HL-60 (cell line): Measurements from ENCODE around the gene PTPRG.

Source experiments
- DNase-seq, 2 experiments: peaks; one replicate each; pipeline ENCODE4 v3.0.0-alpha.2; 2010 to 2020; ENCODE audit warnings: low read depth in 1 of 2, low spot score in 1 of 2
- H3K27ac ChIP-seq: fragments of 250-450 bp; sonication (Bioruptor Pico); replicated peaks from 2 replicates; pipeline ENCODE4 v1.5.1; 2020; ENCODE audit warnings: mild to moderate bottlenecking, moderate library complexity
- H3K27me3 ChIP-seq: fragments of 250-450 bp; sonication (Bioruptor Pico); 2 replicates; pipeline ENCODE4 v1.5.1; 2021; ENCODE audit warnings: mild to moderate bottlenecking, moderate library complexity; ENCODE audit not compliant: insufficient read depth, poor library complexity, severe bottlenecking
- H3K4me3 ChIP-seq: replicated peaks from 2 replicates; pipeline ENCODE4 v1.5.1; 2011; ENCODE audit warnings: mild to moderate bottlenecking, control low read depth, low read length; ENCODE audit not compliant: insufficient read depth
- GABPA ChIP-seq: IDR thresholded peaks from 2 replicates; pipeline ENCODE4 v1.6.1; 2012; ENCODE audit warnings: low read depth
- POLR2AphosphoS5 ChIP-seq: IDR thresholded peaks from 2 replicates; pipeline ENCODE4 v1.6.1; 2012; ENCODE audit warnings: low read depth
- SPI1 ChIP-seq: IDR thresholded peaks from 2 replicates; pipeline ENCODE4 v1.6.1; 2012; ENCODE audit warnings: low read depth, mild to moderate bottlenecking, borderline replicate concordance
- TF ChIP-seq, protein P1 (sequence below): IDR thresholded peaks from one replicate; pipeline ENCODE4 v1.5.1; 2011; ENCODE audit warnings: low read length, control low read depth, inconsistent platforms; ENCODE audit not compliant: insufficient read depth
- TF ChIP-seq, protein P2 (sequence below): IDR thresholded peaks from 2 replicates; pipeline ENCODE4 v1.6.1; 2012; ENCODE audit warnings: low read depth; ENCODE audit not compliant: insufficient replicate concordance

PTPRG gene

DNA sequence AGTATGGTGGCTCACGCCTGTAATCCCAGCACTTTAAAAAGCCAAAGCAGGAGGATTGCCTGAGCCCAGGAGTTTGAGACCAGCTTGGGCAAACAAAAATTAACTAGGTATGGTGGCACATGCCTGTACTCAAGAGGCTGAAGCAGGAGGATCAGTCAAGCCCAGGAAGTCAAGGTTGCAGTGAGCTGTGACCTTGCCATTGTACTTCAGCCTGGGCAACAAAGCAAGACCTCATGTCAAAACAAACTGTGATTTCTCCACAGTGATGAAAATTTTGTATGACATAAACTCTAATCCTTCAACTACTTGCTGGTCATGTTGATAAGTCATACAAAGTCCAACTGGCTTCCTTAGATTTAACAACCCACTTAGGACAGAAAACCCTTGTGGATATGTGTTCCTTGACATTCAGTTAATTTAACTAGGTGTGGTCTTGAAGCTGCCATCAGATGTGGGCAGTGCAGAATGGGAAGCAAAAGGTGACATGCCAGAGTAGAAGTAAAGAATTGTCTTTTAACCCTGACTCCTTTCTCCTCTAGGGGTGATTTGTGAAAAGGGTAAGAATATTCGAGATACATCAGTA, 263.3 kb downstream of the PTPRG start:
- no peak overlapping the region for H3K4me3 ChIP-seq
- DNase-seq: no peak
- H3K27ac ChIP-seq: no peak overlapping the region
- no peaks in the 10 kb centered on the region for H3K27me3 ChIP-seq
- no peak for TF ChIP-seq POLR2AphosphoS5
- TF ChIP-seq, protein P1, sequence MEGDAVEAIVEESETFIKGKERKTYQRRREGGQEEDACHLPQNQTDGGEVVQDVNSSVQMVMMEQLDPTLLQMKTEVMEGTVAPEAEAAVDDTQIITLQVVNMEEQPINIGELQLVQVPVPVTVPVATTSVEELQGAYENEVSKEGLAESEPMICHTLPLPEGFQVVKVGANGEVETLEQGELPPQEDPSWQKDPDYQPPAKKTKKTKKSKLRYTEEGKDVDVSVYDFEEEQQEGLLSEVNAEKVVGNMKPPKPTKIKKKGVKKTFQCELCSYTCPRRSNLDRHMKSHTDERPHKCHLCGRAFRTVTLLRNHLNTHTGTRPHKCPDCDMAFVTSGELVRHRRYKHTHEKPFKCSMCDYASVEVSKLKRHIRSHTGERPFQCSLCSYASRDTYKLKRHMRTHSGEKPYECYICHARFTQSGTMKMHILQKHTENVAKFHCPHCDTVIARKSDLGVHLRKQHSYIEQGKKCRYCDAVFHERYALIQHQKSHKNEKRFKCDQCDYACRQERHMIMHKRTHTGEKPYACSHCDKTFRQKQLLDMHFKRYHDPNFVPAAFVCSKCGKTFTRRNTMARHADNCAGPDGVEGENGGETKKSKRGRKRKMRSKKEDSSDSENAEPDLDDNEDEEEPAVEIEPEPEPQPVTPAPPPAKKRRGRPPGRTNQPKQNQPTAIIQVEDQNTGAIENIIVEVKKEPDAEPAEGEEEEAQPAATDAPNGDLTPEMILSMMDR: no peak
- TF ChIP-seq, protein P2, sequence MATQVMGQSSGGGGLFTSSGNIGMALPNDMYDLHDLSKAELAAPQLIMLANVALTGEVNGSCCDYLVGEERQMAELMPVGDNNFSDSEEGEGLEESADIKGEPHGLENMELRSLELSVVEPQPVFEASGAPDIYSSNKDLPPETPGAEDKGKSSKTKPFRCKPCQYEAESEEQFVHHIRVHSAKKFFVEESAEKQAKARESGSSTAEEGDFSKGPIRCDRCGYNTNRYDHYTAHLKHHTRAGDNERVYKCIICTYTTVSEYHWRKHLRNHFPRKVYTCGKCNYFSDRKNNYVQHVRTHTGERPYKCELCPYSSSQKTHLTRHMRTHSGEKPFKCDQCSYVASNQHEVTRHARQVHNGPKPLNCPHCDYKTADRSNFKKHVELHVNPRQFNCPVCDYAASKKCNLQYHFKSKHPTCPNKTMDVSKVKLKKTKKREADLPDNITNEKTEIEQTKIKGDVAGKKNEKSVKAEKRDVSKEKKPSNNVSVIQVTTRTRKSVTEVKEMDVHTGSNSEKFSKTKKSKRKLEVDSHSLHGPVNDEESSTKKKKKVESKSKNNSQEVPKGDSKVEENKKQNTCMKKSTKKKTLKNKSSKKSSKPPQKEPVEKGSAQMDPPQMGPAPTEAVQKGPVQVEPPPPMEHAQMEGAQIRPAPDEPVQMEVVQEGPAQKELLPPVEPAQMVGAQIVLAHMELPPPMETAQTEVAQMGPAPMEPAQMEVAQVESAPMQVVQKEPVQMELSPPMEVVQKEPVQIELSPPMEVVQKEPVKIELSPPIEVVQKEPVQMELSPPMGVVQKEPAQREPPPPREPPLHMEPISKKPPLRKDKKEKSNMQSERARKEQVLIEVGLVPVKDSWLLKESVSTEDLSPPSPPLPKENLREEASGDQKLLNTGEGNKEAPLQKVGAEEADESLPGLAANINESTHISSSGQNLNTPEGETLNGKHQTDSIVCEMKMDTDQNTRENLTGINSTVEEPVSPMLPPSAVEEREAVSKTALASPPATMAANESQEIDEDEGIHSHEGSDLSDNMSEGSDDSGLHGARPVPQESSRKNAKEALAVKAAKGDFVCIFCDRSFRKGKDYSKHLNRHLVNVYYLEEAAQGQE: no peak
- TF ChIP-seq SPI1: no peak
- TF ChIP-seq GABPA: no peak

DNA sequence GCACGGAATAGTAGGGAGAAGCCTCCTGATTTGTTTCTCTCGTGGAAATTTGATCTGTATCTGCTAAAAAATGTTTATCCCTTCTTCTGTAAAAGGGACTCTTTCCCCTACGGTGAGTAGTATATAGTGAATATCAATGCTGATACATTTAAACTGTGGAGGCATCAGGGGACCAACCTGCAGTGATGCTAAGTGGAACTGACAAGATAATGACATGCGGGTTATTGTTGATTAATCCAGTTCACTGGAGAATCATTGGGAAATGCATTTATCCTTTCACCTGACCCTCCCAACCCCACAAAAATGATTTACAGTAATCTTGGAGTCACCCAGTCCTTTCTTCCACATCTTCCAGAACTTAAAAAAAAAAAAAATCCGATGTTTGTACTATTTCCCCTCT, 264.8 kb downstream of the PTPRG start:
- DNase-seq: no peak
- no peak for TF ChIP-seq SPI1
- no peak for TF ChIP-seq POLR2AphosphoS5
- TF ChIP-seq, protein P2: no peak
- TF ChIP-seq, protein P1: no peak
- no peak for TF ChIP-seq GABPA
- Histone ChIP-seq H3K4me3 (no peak overlapping the region), H3K27me3 (no peaks in the 10 kb centered on the region), H3K27ac (no peak overlapping the region)

DNA sequence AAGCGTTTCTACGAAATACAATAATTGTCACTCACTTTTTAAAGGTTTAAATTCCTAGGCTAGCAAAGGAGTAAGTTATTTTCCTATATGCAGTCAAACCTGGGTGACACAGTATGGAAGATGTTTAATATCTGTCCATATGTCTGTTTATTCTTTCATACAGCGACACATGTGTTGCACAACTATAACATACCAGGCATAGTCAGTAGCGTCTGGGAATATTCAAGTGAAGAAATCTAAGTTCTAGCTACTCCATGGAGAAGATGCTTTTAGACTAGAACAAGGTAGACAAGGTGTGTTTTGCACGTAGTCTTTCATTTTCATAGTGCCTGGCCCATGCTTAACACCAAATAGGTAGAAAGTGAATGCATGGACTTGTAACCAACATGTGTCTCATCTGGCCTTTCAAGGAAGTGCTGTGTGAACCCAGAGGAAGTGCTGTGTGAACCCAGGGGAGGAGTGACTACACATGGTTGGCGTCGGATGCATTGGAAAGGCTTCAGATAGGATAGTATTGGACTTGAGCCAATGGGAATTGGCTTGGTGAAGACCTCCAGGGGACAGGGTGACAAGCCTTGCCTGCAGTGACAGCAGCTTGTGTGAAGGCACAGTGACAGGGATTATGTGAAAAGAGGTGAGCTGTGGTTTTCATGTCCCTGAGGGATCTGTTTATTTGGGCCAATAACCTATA, 267.0 kb downstream of the PTPRG start:
- Histone ChIP-seq H3K4me3 (no peak overlapping the region), H3K27ac (no peak overlapping the region), H3K27me3 (no peaks in the 10 kb centered on the region)
- no peak for DNase-seq
- TF ChIP-seq, protein P1: no peak
